Endothelial cell of umbilical vein (primary cell): ENCODE data around the gene TMEM223. TPM values are rescaled to one million over a fixed set of nuclear protein-coding genes. Genes with fewer than 3 reads are reported as not detected.
A peak's percentile ranks its signal among the peaks of the same experiment; 100 is the strongest.
"Not testable (repeated sequence)": the region's sequence is repeated elsewhere in the genome, so short reads cannot be mapped to it uniquely, and the experiment has no call there.

ENCODE experiments used
- BruUV-seq: library from RNA; stranded (reverse); fragments of 400-500 nt; replicated peaks from 2 replicates; lab custom pipeline; 2021; lab: Mats Ljungman, UMichigan
- CTCF ChIA-PET: fragments of 300-600, 350-600 bp; sonication (Branson Sonifier 250); formaldehyde crosslinking; loops from one replicate; lab custom pipeline; 2021; ENCODE audit warnings: antibody characterized with exemption, inconsistent platforms; lab: Charles Lee
- POLR2A ChIA-PET: fragments of 300-600, 350-600 bp; sonication (Branson Sonifier 250); formaldehyde crosslinking; loops from one replicate; lab custom pipeline; 2021; ENCODE audit warnings: antibody characterized with exemption, inconsistent platforms; lab: Charles Lee
- DNase-seq: peaks from one replicate; pipeline ENCODE4 v3.0.0-alpha.2; 2011; ENCODE audit warnings: low read depth, low spot score
- FAIRE-seq: peaks from 2 replicates; lab custom pipeline; 2011; peaks lifted over from hg19 to GRCh38; lab: Jason Lieb, UNC
- H2AFZ ChIP-seq: 2 replicates; pipeline ENCODE4 v1.6.0; 2012; ENCODE audit warnings: low read depth, low read length, control low read depth, inconsistent platforms
- H3K27ac ChIP-seq: 2 replicates; pipeline ENCODE4 v1.5.1; 2011; ENCODE audit warnings: low read depth, mild to moderate bottlenecking, control low read depth, low read length, moderate library complexity; ENCODE audit not compliant: insufficient read depth
- H3K27me3 ChIP-seq, 2 experiments: 2 replicates each; pipeline versions ENCODE4 v1.6.0 to v1.6.1; 2011; ENCODE audit warnings: low read length in 2 of 2, mixed read lengths in 1 of 2; ENCODE audit not compliant: control insufficient read depth in 2 of 2, insufficient read depth in 2 of 2
- H3K36me3 ChIP-seq, 2 experiments: 2 replicates in 1 of 2; 3 replicates in 1 of 2; pipeline ENCODE4 v1.5.1; 2011; ENCODE audit warnings: low read length in 2 of 2, mild to moderate bottlenecking in 1 of 2, moderate library complexity in 1 of 2; ENCODE audit not compliant: control insufficient read depth in 2 of 2, insufficient read depth in 2 of 2; ENCODE audit errors: extremely low read depth in 1 of 2
- H3K4me1 ChIP-seq: 3 replicates; pipeline ENCODE4 v1.5.1; 2011; ENCODE audit warnings: mild to moderate bottlenecking, low read length; ENCODE audit not compliant: control insufficient read depth, insufficient read depth; ENCODE audit errors: extremely low read depth
- H3K4me2 ChIP-seq: 2 replicates; pipeline ENCODE4 v1.6.1; 2011; ENCODE audit warnings: low read length, control low read depth, mixed read lengths; ENCODE audit not compliant: insufficient read depth
- H3K4me3 ChIP-seq, 3 experiments: fragments of 200-600 bp in 1 of 3; sonication (generic), shearing (Covaris generic) in 1 of 3; replicated peaks in 1 of 3; 2 replicates each; pipeline ENCODE4 v1.5.1; 2011 to 2016; ENCODE audit warnings: control low read depth in 3 of 3, low read length in 3 of 3, mild to moderate bottlenecking in 2 of 3, inconsistent platforms in 1 of 3, low read depth in 1 of 3, moderate library complexity in 1 of 3; ENCODE audit not compliant: insufficient read depth in 1 of 3
- H3K79me2 ChIP-seq: 2 replicates; pipeline ENCODE4 v1.6.0; 2012; ENCODE audit warnings: low read length, inconsistent platforms; ENCODE audit not compliant: control insufficient read depth, insufficient read depth
- H3K9ac ChIP-seq: replicated peaks from 2 replicates; pipeline ENCODE3; 2011; ENCODE audit warnings: low read length, control low read depth; ENCODE audit not compliant: insufficient read depth; ENCODE audit errors: extremely low read depth
- H3K9me1 ChIP-seq: replicated peaks from 3 replicates; pipeline ENCODE4 v1.6.0; 2011; ENCODE audit warnings: mild to moderate bottlenecking, low read length; ENCODE audit not compliant: control insufficient read depth, insufficient read depth; ENCODE audit errors: extremely low read depth
- H3K9me3 ChIP-seq: replicated peaks from 2 replicates; pipeline ENCODE4 v1.5.1; 2012; ENCODE audit warnings: low read length, inconsistent platforms; ENCODE audit not compliant: control insufficient read depth, insufficient read depth
- H4K20me1 ChIP-seq: replicated peaks from 2 replicates; pipeline ENCODE3; 2011; ENCODE audit warnings: mild to moderate bottlenecking, low read length; ENCODE audit not compliant: control insufficient read depth, insufficient read depth; ENCODE audit errors: extremely low read depth
- CTCF ChIP-seq, 2 donors: IDR thresholded peaks; 1 replicate in 1 of 2; 2 replicates in 1 of 2; pipeline ENCODE4 v1.5.1; 2011; ENCODE audit warnings: low read length in 2 of 2, mild to moderate bottlenecking in 2 of 2, moderate library complexity in 2 of 2, control low read depth in 1 of 2, inconsistent platforms in 1 of 2, low read depth in 1 of 2; ENCODE audit not compliant: insufficient read depth in 1 of 2; ENCODE audit errors: extremely low read depth in 1 of 2
- EZH2 ChIP-seq: IDR thresholded peaks from 2 replicates; pipeline ENCODE4 v1.6.1; 2012; ENCODE audit warnings: borderline replicate concordance, low read depth, mild to moderate bottlenecking, moderate library complexity, low read length, inconsistent platforms; ENCODE audit not compliant: severe bottlenecking
- GATA2 ChIP-seq: IDR thresholded peaks from 2 replicates; pipeline ENCODE4 v1.7.0; 2011; ENCODE audit warnings: low read depth, mild to moderate bottlenecking, moderate library complexity, mixed read lengths, low read length; ENCODE audit not compliant: insufficient read length, insufficient read depth
- JUN ChIP-seq: IDR thresholded peaks from 2 replicates; pipeline ENCODE4 v1.6.1; 2011; ENCODE audit warnings: borderline replicate concordance, low read depth; ENCODE audit not compliant: insufficient read length, insufficient read depth
- MYC ChIP-seq: IDR thresholded peaks from one replicate; pipeline ENCODE4 v1.6.1; 2011; ENCODE audit warnings: mild to moderate bottlenecking, low read depth, low read length
- POLR2A ChIP-seq: IDR thresholded peaks from 2 replicates; pipeline ENCODE4 v1.6.1; 2012; ENCODE audit warnings: low read depth, mild to moderate bottlenecking, control low read depth, low read length
- dilution Hi-C: fragments of 300-500 bp; cut with MboI; formaldehyde crosslinking; loops from one replicate; pipeline ENCODE4 v1.15.0; 2019; ENCODE audit warnings: low sequenced_read_pairs; ENCODE audit not compliant: extremely low pct_ligation_motif_present
- intact Hi-C: fragments of 100-400 bp; cut with micrococcal nuclease; formaldehyde crosslinking; loops from one replicate; pipeline ENCODE4 v1.10.0; 2022
- polyA plus RNA-seq, 4 experiments: library from polyadenylated mRNA; depleted of rRNA in 3 of 4; stranded (reverse) in 3 of 4; unstranded in 1 of 4; fragments of >200 nt; gene quantifications; 2 replicates each; pipeline versions ENCODE4 v1.2.1 to v1.2.3, GENCODE V29; 2011 to 2012; ENCODE audit warnings: missing spikeins in 1 of 4
- total RNA-seq: library from RNA; stranded (reverse); gene quantifications from 2 replicates; pipeline ENCODE4 v1.2.3, GENCODE V29; 2021

TMEM223 gene
- total and polyA plus RNA-seq, 2 donors (not counting 3 experiments of a cell fraction or from before 2014, with no cell fraction given), result 11.8 to 26.7 TPM

GRCh38 chr11:62830904-62831519 is 39.2 kb upstream of the TMEM223 start:
- Histone ChIP-seq H3K4me1 (peaks cover 13% of the 10 kb centered on the region), H3K36me3 (peaks cover 10 to 24% of the 10 kb centered on the region in 2 experiments), H3K27me3 (no peaks in the 10 kb centered on the region), H4K20me1 (no peaks in the 10 kb centered on the region), H3K27ac (peak overlapping the region; percentile 76), H3K79me2 (peaks cover 27% of the 10 kb centered on the region), H2AFZ (peak overlapping the region; percentile 30), H3K9me1 (no peaks in the 10 kb centered on the region), H3K9ac (peak overlapping the region; percentile 91), H3K4me2 (peak overlapping the region; percentile 91), H3K4me3 (peak overlapping the region; percentile 62 to 82 (median 75)), H3K9me3 (no peaks in the 10 kb centered on the region)
- DNase-seq (no peak), FAIRE-seq (no peak)
- intact Hi-C loops, result loop anchor here (1.0 to 5.0 kb wide), 2 partner anchors 26 to 434 kb away; partner anchors contain the start of gene NXF1
- POLR2A ChIA-PET, result interaction anchor here (0.7 to 2.2 kb wide), 9 partner anchors 10 to 77 kb away, joined by 3 to 65 read pairs (median 5); partner anchors contain the start of genes TMEM179B, WDR74 and ZBTB3
- no TSS peak for BruUV-seq
- dilution Hi-C loops, result no loop called here
- TF ChIP-seq POLR2A (no peak), JUN (no peak), CTCF (IDR thresholded peaks at IDR 0.05; ENCODE audit: extremely low read depth in 1 of 2, insufficient read depth in 1 of 2, low read depth in 1 of 2, low read length in 2 of 2) (no peak), MYC (no peak), GATA2 (no peak), EZH2 (no peak)
- CTCF ChIA-PET, result interaction anchor here (1.8 to 1.9 kb wide), 2 partner anchors 44 to 45 kb away, joined by 7 to 17 read pairs; no protein-coding TSS in a partner anchor

GRCh38 chr11:62828130-62828529 is 36.3 kb upstream of the TMEM223 start:
- DNase-seq, H3K4me2 ChIP-seq, H2AFZ ChIP-seq, intact Hi-C loops, H4K20me1 ChIP-seq, H3K9ac ChIP-seq, H3K9me1 ChIP-seq, FAIRE-seq, H3K9me3 ChIP-seq, H3K27ac ChIP-seq, dilution Hi-C loops, BruUV-seq, H3K27me3 ChIP-seq, H3K4me3 ChIP-seq: not testable (repeated sequence)
- H3K36me3 ChIP-seq, result peaks cover 9 to 35% of the 10 kb centered on the region in 2 experiments
- ChIA-PET POLR2A (interaction anchor here (0.5 to 1.3 kb wide), 2 partner anchors 13 to 18 kb away, joined by 3 to 8 read pairs; no protein-coding TSS in a partner anchor), CTCF (interaction anchor here (1.2 to 2.1 kb wide), 2 partner anchors 14 to 42 kb away, joined by 3 to 8 read pairs; no protein-coding TSS in a partner anchor)
- peaks cover 26% of the 10 kb centered on the region for H3K79me2 ChIP-seq
- peaks cover 13% of the 10 kb centered on the region for H3K4me1 ChIP-seq
